Endothelial cell of umbilical vein (primary cell): ENCODE data around the gene FHOD1.

ENCODE experiments used
- EZH2 ChIP-seq: IDR thresholded peaks from 2 replicates; pipeline ENCODE4 v1.6.1; 2012; ENCODE audit warnings: borderline replicate concordance, low read depth, mild to moderate bottlenecking, moderate library complexity, low read length, inconsistent platforms; ENCODE audit not compliant: severe bottlenecking
- FOS ChIP-seq: IDR thresholded peaks from 2 replicates; pipeline ENCODE4 v1.6.1; 2011; ENCODE audit warnings: mild to moderate bottlenecking, low read length, moderate library complexity, borderline replicate concordance; ENCODE audit not compliant: insufficient read depth
- GATA2 ChIP-seq: IDR thresholded peaks from 2 replicates; pipeline ENCODE4 v1.7.0; 2011; ENCODE audit warnings: low read depth, mild to moderate bottlenecking, moderate library complexity, mixed read lengths, low read length; ENCODE audit not compliant: insufficient read length, insufficient read depth
- JUN ChIP-seq: IDR thresholded peaks from 2 replicates; pipeline ENCODE4 v1.6.1; 2011; ENCODE audit warnings: borderline replicate concordance, low read depth; ENCODE audit not compliant: insufficient read length, insufficient read depth
- MYC ChIP-seq: IDR thresholded peaks from one replicate; pipeline ENCODE4 v1.6.1; 2011; ENCODE audit warnings: mild to moderate bottlenecking, low read depth, low read length
- POLR2A ChIP-seq: IDR thresholded peaks from 2 replicates; pipeline ENCODE4 v1.6.1; 2012; ENCODE audit warnings: low read depth, mild to moderate bottlenecking, control low read depth, low read length
- TF ChIP-seq, protein P1 (sequence below), 2 donors: IDR thresholded peaks; 1 replicate in 1 of 2; 2 replicates in 1 of 2; pipeline ENCODE4 v1.5.1; 2011; ENCODE audit warnings: low read length in 2 of 2, mild to moderate bottlenecking in 2 of 2, moderate library complexity in 2 of 2, control low read depth in 1 of 2, inconsistent platforms in 1 of 2, low read depth in 1 of 2; ENCODE audit not compliant: insufficient read depth in 1 of 2; ENCODE audit errors: extremely low read depth in 1 of 2

DNA sequence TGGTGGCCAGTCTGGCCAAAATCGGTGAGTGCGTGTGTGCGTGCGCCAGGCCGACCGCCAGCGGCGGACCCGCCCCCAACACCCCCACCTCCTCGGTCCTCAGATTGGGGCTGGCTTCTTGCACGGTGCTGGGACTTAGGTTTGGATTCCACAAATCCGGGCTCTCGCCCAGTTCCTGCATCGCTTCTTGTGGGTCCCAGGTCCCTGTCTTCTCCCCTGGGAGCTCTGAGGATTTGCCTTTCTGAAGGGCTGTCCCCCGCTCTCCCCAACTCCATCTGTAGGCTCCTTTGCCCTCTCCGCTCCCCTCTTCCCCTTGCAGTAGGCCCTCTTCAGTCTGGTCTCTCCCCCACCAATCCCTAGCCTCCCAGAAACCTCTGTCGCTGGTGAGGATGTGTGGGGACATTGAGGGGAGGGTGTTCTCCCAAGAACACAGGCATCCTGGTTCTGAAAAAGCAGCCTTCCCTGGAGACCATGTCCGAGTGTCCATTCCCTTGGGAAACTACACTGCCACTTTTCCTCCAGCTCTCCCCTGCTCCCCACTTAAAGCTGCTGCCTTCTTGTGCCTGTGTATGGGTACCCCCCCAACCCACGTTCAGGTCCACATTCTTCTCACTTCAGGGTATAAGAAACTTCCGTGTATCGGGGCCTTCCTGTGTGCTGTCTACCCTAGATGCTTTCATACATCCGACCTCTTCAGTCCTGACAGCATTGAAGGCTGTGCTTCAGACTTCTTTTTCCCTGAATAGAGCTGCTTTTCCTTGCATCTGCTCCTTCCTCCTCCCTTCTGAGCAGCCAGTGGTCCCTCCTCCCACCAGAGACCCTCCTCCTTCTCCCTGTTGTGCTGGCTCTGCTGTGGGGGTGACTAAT, 2.1 kb upstream of the FHOD1 start:
- TF ChIP-seq, protein P1, sequence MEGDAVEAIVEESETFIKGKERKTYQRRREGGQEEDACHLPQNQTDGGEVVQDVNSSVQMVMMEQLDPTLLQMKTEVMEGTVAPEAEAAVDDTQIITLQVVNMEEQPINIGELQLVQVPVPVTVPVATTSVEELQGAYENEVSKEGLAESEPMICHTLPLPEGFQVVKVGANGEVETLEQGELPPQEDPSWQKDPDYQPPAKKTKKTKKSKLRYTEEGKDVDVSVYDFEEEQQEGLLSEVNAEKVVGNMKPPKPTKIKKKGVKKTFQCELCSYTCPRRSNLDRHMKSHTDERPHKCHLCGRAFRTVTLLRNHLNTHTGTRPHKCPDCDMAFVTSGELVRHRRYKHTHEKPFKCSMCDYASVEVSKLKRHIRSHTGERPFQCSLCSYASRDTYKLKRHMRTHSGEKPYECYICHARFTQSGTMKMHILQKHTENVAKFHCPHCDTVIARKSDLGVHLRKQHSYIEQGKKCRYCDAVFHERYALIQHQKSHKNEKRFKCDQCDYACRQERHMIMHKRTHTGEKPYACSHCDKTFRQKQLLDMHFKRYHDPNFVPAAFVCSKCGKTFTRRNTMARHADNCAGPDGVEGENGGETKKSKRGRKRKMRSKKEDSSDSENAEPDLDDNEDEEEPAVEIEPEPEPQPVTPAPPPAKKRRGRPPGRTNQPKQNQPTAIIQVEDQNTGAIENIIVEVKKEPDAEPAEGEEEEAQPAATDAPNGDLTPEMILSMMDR (IDR thresholded peaks at IDR 0.05; ENCODE audit: extremely low read depth in 1 of 2, insufficient read depth in 1 of 2, low read depth in 1 of 2, low read length in 2 of 2), result no peak
- TF ChIP-seq POLR2A (no peak), EZH2 (no peak), MYC (no peak), JUN (no peak), GATA2 (no peak), FOS (no peak)
